HepG2 (cell line): ENCODE data around the gene ASH1L. TPM values are rescaled to one million over a fixed set of nuclear protein-coding genes. Genes with fewer than 3 reads are reported as not detected.

Source experiments
- CENPX ChIP-seq: sonication (generic); formaldehyde crosslinking; IDR thresholded peaks from 2 replicates; pipeline ENCODE4 v1.9.0; 2021; ENCODE audit warnings: mild to moderate bottlenecking, missing genetic modification reagents, moderate library complexity
- CREM ChIP-seq, 2 experiments: sonication (generic) in 1 of 2; formaldehyde crosslinking in 1 of 2; IDR thresholded peaks; 2 replicates each; pipeline versions ENCODE4 v1.4.0 to v1.6.1; 2016 to 2020; ENCODE audit warnings: antibody characterized with exemption in 1 of 2, mild to moderate bottlenecking in 1 of 2, missing genetic modification reagents in 1 of 2
- MTA3 ChIP-seq: sonication (generic); formaldehyde crosslinking; IDR thresholded peaks from 2 replicates; pipeline ENCODE4 v1.4.0; 2020; ENCODE audit warnings: missing genetic modification reagents
- NONO ChIP-seq, 2 experiments: fragments of 450-650 bp in 1 of 2; sonication (generic) in 1 of 2; formaldehyde crosslinking in 1 of 2; IDR thresholded peaks in 1 of 2; conservative IDR thresholded peaks in 1 of 2; 2 replicates each; pipeline versions ENCODE4 v1.6.1 to v1.8.0; 2017 to 2022; ENCODE audit warnings: mild to moderate bottlenecking in 1 of 2, missing genetic modification reagents in 1 of 2, moderate library complexity in 1 of 2
- RARA ChIP-seq: IDR thresholded peaks from 2 replicates; pipeline ENCODE4 v1.6.1; 2016; ENCODE audit warnings: missing genetic modification reagents, missing compliant biosample characterization
- SIN3A ChIP-seq: IDR thresholded peaks from 2 replicates; pipeline ENCODE4 v1.6.1; 2011; ENCODE audit warnings: low read depth, mild to moderate bottlenecking, control low read depth, low read length, borderline replicate concordance
- SIN3B ChIP-seq: fragments of 150-350 bp; IDR thresholded peaks from 2 replicates; pipeline ENCODE4 v1.6.1; 2014; ENCODE audit warnings: low read length
- TOE1 ChIP-seq: sonication (generic); formaldehyde crosslinking; IDR thresholded peaks from 2 replicates; pipeline ENCODE4 v1.4.0; 2020; ENCODE audit warnings: mild to moderate bottlenecking, missing genetic modification reagents
- YEATS2 ChIP-seq: sonication (generic); formaldehyde crosslinking; IDR thresholded peaks from 2 replicates; pipeline ENCODE4 v1.4.0; 2020; ENCODE audit warnings: missing genetic modification reagents, borderline replicate concordance
- ZBTB3 ChIP-seq: sonication (generic); formaldehyde crosslinking; IDR thresholded peaks from 2 replicates; pipeline ENCODE4 v1.4.0; 2020; ENCODE audit warnings: low read depth, mild to moderate bottlenecking, moderate library complexity, missing genetic modification reagents, borderline replicate concordance
- ZNF180 ChIP-seq: sonication (generic); formaldehyde crosslinking; IDR thresholded peaks from 2 replicates; pipeline ENCODE4 v1.4.0; 2020; ENCODE audit warnings: low read depth, missing genetic modification reagents, borderline replicate concordance
- ZNF256 ChIP-seq: sonication (generic); formaldehyde crosslinking; conservative IDR thresholded peaks from 2 replicates; pipeline ENCODE4 v1.4.0; 2020; ENCODE audit warnings: missing genetic modification reagents
- ZNF431 ChIP-seq: sonication (generic); formaldehyde crosslinking; IDR thresholded peaks from 2 replicates; pipeline ENCODE4 v1.9.0; 2022; ENCODE audit warnings: missing genetic modification reagents, low read depth, mild to moderate bottlenecking, borderline replicate concordance
- ZNF747 ChIP-seq: sonication (generic); formaldehyde crosslinking; IDR thresholded peaks from 2 replicates; pipeline ENCODE4 v1.8.1; 2023; ENCODE audit warnings: missing genetic modification reagents, mild to moderate bottlenecking, borderline replicate concordance
- polyA plus RNA-seq, 8 experiments: library from polyadenylated mRNA; depleted of rRNA in 3 of 8; stranded (reverse) in 7 of 8; unstranded in 1 of 8; fragments of >200 nt; fragmentation: Illumina TruSeq in 4 of 8; extraction: Trizol in 4 of 8; gene quantifications; 2 replicates each; pipeline versions ENCODE4 v1.2.1 to v1.2.3, GENCODE V29; 2011 to 2016; ENCODE audit warnings: low read depth in 4 of 8, missing spikeins in 1 of 8, mixed read lengths in 1 of 8; ENCODE audit not compliant: insufficient read depth in 1 of 8
- total RNA-seq, 5 experiments: library from RNA; depleted of rRNA; stranded (reverse); fragments of >200 nt; fragmentation: Illumina TruSeq; extraction: Trizol; gene quantifications; 2 replicates each; pipeline ENCODE4 v1.2.3, GENCODE V29; 2016; ENCODE audit warnings: low read depth in 1 of 5
- TF ChIP-seq, protein P1 (sequence below): sonication (generic); formaldehyde crosslinking; IDR thresholded peaks from 2 replicates; pipeline ENCODE4 v1.5.1; 2020; ENCODE audit warnings: missing genetic modification reagents, mild to moderate bottlenecking, borderline replicate concordance
- TF ChIP-seq, protein P2 (sequence below): IDR thresholded peaks from 2 replicates; pipeline ENCODE4 v1.6.1; 2016; ENCODE audit warnings: low read depth
- TF ChIP-seq, protein P3 (sequence below): sonication (generic); formaldehyde crosslinking; IDR thresholded peaks from 2 replicates; pipeline ENCODE4 v1.5.1; 2020; ENCODE audit warnings: missing genetic modification reagents, mild to moderate bottlenecking, borderline replicate concordance
- TF ChIP-seq, protein P4 (sequence below): sonication (generic); formaldehyde crosslinking; IDR thresholded peaks from 2 replicates; pipeline ENCODE4 v1.5.1; 2020; ENCODE audit warnings: mild to moderate bottlenecking, missing genetic modification reagents, borderline replicate concordance
- TF ChIP-seq, protein P5 (sequence below): sonication (generic); formaldehyde crosslinking; IDR thresholded peaks from 2 replicates; pipeline ENCODE4 v1.4.0; 2020; ENCODE audit warnings: mild to moderate bottlenecking, missing genetic modification reagents

Gene ASH1L
- total and polyA plus RNA-seq, 2 of the 13 experiments (the other 11 are each of a cell fraction or from before 2014, with no cell fraction given), result 10.2 to 15.3 TPM

DNA sequence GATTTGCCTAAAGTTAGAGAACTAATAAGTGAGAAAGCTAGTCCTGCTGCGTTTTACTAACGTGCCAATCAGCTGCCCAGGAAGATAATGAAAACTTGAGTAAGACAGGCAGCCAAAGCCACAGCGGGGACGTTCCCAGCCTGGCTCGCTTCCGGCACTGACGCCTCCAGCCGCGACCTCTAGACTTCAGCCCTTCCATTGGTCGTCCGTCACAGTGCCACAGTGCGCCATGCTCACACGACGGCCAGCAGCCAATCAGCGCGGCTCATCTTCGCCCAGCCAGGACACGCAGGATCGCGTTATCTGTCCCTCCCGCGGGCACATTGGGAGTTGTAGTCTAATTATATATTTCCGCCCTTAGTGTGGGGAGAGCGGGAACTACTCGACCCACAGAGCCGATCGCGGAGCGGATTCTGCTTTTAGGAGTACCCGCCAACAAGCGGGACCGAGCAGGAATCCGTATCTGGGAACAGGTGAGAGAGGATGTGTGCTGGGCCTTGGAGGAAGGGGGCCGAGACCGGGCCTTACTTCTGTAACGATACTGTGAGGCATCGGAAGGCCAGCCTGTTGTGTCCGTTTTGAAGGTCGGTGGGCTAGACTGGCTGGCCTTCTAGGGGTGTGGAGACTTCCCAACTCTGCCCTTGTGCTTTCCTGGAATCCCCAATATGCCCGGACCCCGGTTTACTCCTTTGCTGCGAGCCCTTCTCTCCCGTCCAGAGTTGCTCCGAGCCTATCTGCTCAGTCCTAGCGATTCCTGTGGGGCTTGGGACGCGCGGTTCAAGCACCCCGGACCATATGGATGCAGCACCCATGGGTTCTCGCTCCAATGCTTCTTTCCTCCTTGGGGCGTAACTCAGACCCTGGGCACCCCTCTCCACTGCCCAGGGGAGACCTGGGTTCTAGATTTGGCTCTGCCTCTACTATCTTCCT is 253.8 kb downstream of the ASH1L start, which contains the start of gene FDPS (continued):
- TF ChIP-seq, protein P1, sequence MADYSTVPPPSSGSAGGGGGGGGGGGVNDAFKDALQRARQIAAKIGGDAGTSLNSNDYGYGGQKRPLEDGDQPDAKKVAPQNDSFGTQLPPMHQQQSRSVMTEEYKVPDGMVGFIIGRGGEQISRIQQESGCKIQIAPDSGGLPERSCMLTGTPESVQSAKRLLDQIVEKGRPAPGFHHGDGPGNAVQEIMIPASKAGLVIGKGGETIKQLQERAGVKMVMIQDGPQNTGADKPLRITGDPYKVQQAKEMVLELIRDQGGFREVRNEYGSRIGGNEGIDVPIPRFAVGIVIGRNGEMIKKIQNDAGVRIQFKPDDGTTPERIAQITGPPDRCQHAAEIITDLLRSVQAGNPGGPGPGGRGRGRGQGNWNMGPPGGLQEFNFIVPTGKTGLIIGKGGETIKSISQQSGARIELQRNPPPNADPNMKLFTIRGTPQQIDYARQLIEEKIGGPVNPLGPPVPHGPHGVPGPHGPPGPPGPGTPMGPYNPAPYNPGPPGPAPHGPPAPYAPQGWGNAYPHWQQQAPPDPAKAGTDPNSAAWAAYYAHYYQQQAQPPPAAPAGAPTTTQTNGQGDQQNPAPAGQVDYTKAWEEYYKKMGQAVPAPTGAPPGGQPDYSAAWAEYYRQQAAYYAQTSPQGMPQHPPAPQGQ (CRISPR knock-in tag), result no peak; the same call in 1 of the 2 replicates
- no peak for TF ChIP-seq RARA
- TF ChIP-seq, protein P2, sequence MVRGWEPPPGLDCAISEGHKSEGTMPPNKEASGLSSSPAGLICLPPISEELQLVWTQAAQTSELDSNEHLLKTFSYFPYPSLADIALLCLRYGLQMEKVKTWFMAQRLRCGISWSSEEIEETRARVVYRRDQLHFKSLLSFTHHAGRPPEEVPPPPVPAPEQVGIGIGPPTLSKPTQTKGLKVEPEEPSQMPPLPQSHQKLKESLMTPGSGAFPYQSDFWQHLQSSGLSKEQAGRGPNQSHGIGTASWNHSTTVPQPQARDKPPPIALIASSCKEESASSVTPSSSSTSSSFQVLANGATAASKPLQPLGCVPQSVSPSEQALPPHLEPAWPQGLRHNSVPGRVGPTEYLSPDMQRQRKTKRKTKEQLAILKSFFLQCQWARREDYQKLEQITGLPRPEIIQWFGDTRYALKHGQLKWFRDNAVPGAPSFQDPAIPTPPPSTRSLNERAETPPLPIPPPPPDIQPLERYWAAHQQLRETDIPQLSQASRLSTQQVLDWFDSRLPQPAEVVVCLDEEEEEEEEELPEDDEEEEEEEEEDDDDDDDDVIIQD (CRISPR knock-in tag), result no peak
- no peak for TF ChIP-seq CENPX (CRISPR knock-in tag)
- TF ChIP-seq ZNF747, result peak; percentile 58; the same call in 1 of the 2 replicates
- TF ChIP-seq MTA3 (CRISPR knock-in tag), result no peak
- TF ChIP-seq, protein P3, sequence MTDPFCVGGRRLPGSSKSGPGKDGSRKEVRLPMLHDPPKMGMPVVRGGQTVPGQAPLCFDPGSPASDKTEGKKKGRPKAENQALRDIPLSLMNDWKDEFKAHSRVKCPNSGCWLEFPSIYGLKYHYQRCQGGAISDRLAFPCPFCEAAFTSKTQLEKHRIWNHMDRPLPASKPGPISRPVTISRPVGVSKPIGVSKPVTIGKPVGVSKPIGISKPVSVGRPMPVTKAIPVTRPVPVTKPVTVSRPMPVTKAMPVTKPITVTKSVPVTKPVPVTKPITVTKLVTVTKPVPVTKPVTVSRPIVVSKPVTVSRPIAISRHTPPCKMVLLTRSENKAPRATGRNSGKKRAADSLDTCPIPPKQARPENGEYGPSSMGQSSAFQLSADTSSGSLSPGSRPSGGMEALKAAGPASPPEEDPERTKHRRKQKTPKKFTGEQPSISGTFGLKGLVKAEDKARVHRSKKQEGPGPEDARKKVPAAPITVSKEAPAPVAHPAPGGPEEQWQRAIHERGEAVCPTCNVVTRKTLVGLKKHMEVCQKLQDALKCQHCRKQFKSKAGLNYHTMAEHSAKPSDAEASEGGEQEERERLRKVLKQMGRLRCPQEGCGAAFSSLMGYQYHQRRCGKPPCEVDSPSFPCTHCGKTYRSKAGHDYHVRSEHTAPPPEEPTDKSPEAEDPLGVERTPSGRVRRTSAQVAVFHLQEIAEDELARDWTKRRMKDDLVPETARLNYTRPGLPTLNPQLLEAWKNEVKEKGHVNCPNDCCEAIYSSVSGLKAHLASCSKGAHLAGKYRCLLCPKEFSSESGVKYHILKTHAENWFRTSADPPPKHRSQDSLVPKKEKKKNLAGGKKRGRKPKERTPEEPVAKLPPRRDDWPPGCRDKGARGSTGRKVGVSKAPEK, result no peak
- TF ChIP-seq, protein P4, sequence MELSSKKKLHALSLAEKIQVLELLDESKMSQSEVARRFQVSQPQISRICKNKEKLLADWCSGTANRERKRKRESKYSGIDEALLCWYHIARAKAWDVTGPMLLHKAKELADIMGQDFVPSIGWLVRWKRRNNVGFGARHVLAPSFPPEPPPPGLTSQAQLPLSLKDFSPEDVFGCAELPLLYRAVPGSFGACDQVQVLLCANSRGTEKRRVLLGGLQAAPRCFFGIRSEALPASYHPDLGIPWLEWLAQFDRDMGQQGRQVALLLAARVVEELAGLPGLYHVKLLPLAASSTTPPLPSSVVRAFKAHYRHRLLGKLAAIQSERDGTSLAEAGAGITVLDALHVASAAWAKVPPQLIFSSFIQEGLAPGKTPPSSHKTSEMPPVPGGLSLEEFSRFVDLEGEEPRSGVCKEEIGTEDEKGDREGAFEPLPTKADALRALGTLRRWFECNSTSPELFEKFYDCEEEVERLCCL, result no peak
- no peak for TF ChIP-seq ZNF180 (CRISPR knock-in tag)
- no peak for TF ChIP-seq ZNF256 (CRISPR knock-in tag)
- TF ChIP-seq YEATS2 (CRISPR knock-in tag), result peak; percentile 90
- TF ChIP-seq ZBTB3, result no peak
- no peak for TF ChIP-seq TOE1
- peak; percentile 37; the same call in 1 of the 2 replicates for TF ChIP-seq SIN3B
- TF ChIP-seq, protein P5, sequence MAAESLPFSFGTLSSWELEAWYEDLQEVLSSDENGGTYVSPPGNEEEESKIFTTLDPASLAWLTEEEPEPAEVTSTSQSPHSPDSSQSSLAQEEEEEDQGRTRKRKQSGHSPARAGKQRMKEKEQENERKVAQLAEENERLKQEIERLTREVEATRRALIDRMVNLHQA (CRISPR knock-in tag), result no peak
- peak; percentile 99 for TF ChIP-seq CREM (IDR thresholded peaks at IDR 0.05)
- TF ChIP-seq CREM (CRISPR knock-in tag; IDR thresholded peaks at IDR 0.05), result peak; percentile 56; the same call in 1 of the 2 replicates
- no peak for TF ChIP-seq NONO (IDR thresholded peaks at IDR 0.05)
- TF ChIP-seq NONO (CRISPR knock-in tag; conservative IDR thresholded peaks at IDR 0.05), result peak; percentile 69
- TF ChIP-seq SIN3A, result peak; percentile 78; the same call in 1 of the 2 replicates
- 0 out of 2 replicates have a peak, but pooled peaks have one; percentile 38 for TF ChIP-seq ZNF431
